T47D (cell line): Measurements from ENCODE around the gene TSPO.

Source experiments
- DNase-seq, 2 experiments: peaks; one replicate each; pipeline versions ENCODE4 v3.0.0 to v3.0.0-alpha.2; 2011 to 2012; ENCODE audit warnings: low read depth in 1 of 2, low spot score in 1 of 2
- JUND ChIP-seq: IDR thresholded peaks from 2 replicates; pipeline ENCODE4 v1.6.1; 2012; ENCODE audit warnings: low read depth
- in situ Hi-C: cut with HindIII; loops from 2 replicates; pipeline ENCODE4 v1.10.0; 2016; ENCODE audit warnings: low sequenced_read_pairs, low pct_unique_long_range_greater_than_20kb

The TSPO gene

GRCh38 chr22:43118024-43118849 lies 33.1 kb upstream of the TSPO start:
- in situ Hi-C loops, result no loop called here
- no peak for DNase-seq
- no peak for TF ChIP-seq JUND

GRCh38 chr22:43118953-43119458 lies 32.4 kb upstream of the TSPO start:
- no peak for DNase-seq
- no peak for TF ChIP-seq JUND

GRCh38 chr22:43126501-43127165 lies 24.7 kb upstream of the TSPO start:
- no peak for TF ChIP-seq JUND
- no peak for DNase-seq
- in situ Hi-C loops, result no loop called here

More at GRCh38 chr22:43118953-43119458, 32.4 kb upstream of the TSPO start:
- in situ Hi-C loops, result no loop called here

- DNase-seq, result no peak
- TF ChIP-seq JUND, result no peak
- in situ Hi-C loops, result no loop called here
Measured at GRCh38 chr22:43127166-43127908, 24.0 kb upstream of the TSPO start.

GRCh38 chr22:43128116-43128515 lies 23.2 kb upstream of the TSPO start:
- no peak for TF ChIP-seq JUND
- no peak for DNase-seq
- in situ Hi-C loops, result no loop called here

GRCh38 chr22:43128928-43129424 lies 22.4 kb upstream of the TSPO start:
- in situ Hi-C loops, result no loop called here
- DNase-seq, result no peak
- TF ChIP-seq JUND, result no peak

GRCh38 chr22:43129426-43130425 lies 21.6 kb upstream of the TSPO start:
- no peak for DNase-seq
- in situ Hi-C loops, result no loop called here
- TF ChIP-seq JUND, result no peak

- no peak for TF ChIP-seq JUND
- no peak for DNase-seq
- in situ Hi-C loops, result no loop called here
Measured at GRCh38 chr22:43131773-43132501, 19.4 kb upstream of the TSPO start.

- no peak for DNase-seq
- in situ Hi-C loops, result no loop called here
- TF ChIP-seq JUND, result no peak
Measured at GRCh38 chr22:43133401-43133800, 18.0 kb upstream of the TSPO start.

GRCh38 chr22:43134553-43134952 lies 16.8 kb upstream of the TSPO start:
- DNase-seq, result no peak
- in situ Hi-C loops, result no loop called here
- TF ChIP-seq JUND, result no peak

- no peak for DNase-seq
- in situ Hi-C loops, result no loop called here
- TF ChIP-seq JUND, result no peak
Measured at GRCh38 chr22:43135565-43135964, 15.8 kb upstream of the TSPO start.
